Activated naive CD8-positive, alpha-beta T cell treated with anti-CD3 and anti-CD28 coated beads, Interleukin-2, amount 10 ng/mL, durations not matched to agents 7 days and 5 days (primary cell): ENCODE measurements around the gene SHISA3. TPM values are rescaled to one million over a fixed set of nuclear protein-coding genes. Genes with fewer than 3 reads are reported as not detected.
A peak's percentile ranks its signal among the peaks of the same experiment; 100 is the strongest.

Experiments
- ATAC-seq: fragments of 150-1000 bp; cut with Tn5 transposase; one replicate; pipeline ENCODE4 v1.10.0; 2021; ENCODE audit warnings: low read depth, moderate library complexity
- POLR2A ChIA-PET: fragments of 350-600 bp; sonication (Branson Sonifier 250); formaldehyde crosslinking; loops from one replicate; lab custom pipeline; 2021; ENCODE audit warnings: antibody characterized with exemption; lab: Charles Lee
- DNase-seq: peaks from one replicate; pipeline ENCODE4 v3.0.0; 2021
- H3K27ac Mint-ChIP-seq: one replicate; pipeline ENCODE4 v1.8.0; 2022; ENCODE audit warnings: mild to moderate bottlenecking, mixed read lengths
- H3K27me3 Mint-ChIP-seq: one replicate; pipeline ENCODE4 v1.8.0; 2022; ENCODE audit warnings: mild to moderate bottlenecking, moderate library complexity, mixed read lengths
- H3K36me3 Mint-ChIP-seq: one replicate; pipeline ENCODE4 v1.8.0; 2021; ENCODE audit warnings: mild to moderate bottlenecking, mixed read lengths
- H3K4me1 Mint-ChIP-seq: one replicate; pipeline ENCODE4 v1.8.0; 2021; ENCODE audit warnings: mixed read lengths
- H3K4me3 Mint-ChIP-seq: one replicate; pipeline ENCODE4 v1.8.0; 2022; ENCODE audit warnings: mild to moderate bottlenecking, moderate library complexity, mixed read lengths
- H3K9me3 Mint-ChIP-seq: one replicate; pipeline ENCODE4 v1.8.0; 2021; ENCODE audit warnings: mixed read lengths
- total RNA-seq, 2 experiments: library from RNA; stranded (reverse); gene quantifications; one replicate each; pipeline ENCODE4 v1.2.3, GENCODE V29; 2021

The SHISA3 gene
- under 1 TPM; 0.64 to 0.85 TPM for total RNA-seq

DNA sequence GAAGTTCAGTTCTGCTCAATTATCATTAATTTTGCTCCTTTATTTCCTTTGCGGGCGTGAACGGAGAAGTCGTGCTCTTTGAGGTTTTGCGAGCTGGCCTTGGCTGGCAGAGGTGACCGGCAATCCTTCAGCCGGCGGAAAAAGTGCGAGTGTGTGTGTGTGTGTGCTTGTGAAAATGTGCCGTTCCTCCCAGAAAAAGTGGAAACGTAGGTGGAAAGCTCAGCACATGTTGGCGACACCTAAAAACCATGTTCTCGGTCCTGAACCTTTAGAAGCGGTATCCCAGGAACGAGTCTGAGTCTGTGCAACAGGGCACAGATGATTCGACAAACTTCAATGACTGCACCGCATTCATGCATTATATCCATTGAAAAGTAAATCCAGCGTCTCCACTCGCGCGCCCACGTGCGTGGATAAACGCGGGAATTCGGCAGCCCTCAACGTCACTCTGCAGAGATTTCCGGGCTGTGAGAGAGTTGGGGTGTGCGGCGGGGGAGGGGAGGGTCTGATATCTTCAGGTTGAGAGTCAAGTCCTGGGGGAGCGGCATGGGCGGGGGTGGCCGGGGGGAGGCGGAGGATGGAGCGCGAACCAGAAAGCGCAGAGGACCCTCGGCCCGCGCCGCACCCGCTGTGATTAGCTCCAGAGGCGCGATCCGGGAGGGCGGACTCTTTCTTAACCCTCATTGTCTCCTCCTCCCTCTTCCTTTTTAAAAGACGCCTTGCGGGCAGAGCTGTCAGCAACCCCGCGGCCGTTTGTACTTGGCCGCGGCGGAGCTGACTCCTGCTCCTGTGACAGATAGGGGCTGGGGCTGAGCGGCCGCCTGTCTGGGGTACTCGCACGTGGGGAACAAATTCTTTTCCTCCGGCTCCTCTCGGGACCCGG, at the start of gene SHISA3:
Gene SHISA3 (plus strand): TSS at position 737 of the 883 bp plus-strand sequence. CDS start 569 bp downstream, outside the sequence.
- POLR2A ChIA-PET, result no interaction called here
- peak within 1 kb of the TSS; percentile 85 for H3K4me3 Mint-ChIP-seq
- peak within 1 kb of the TSS; percentile 45 for H3K27ac Mint-ChIP-seq
- ATAC-seq, result peak; percentile 62
- H3K4me1 Mint-ChIP-seq, result peaks cover 19% of the 10 kb centered on the region
- peaks cover 69% of the 10 kb centered on the region for H3K27me3 Mint-ChIP-seq
- no peaks in the 10 kb centered on the region for H3K36me3 Mint-ChIP-seq
- H3K9me3 Mint-ChIP-seq, result no peaks in the 10 kb centered on the region
- DNase-seq, result no peak

- H3K9me3 Mint-ChIP-seq, result no peaks in the 10 kb centered on the region
These were observed 49.0 kb upstream of the SHISA3 start for GRCh38 chr4:42348247-42348646.

DNA sequence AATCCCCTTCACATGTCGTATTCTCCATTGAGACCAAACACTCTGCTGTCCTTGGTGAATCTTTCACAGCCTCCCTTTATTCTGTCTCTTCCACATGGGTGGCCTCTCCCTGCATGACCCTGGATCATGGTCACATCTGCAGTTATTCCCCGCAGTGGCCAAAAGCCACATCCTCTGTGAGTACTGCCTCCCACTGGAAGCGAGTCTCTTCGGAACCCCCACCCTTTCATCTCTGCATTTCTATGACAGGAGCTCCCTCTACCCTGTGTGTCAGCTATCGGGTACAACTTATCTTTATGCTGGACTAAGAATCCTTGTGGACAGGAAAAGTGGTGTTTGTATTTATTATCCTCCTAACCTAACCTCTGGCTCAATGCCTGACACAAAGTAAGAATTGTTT, 48.6 kb upstream of the SHISA3 start:
- Mint-ChIP-seq H3K27ac (no peak overlapping the region), H3K27me3 (peaks cover 3% of the 10 kb centered on the region), H3K4me1 (no peaks in the 10 kb centered on the region), H3K9me3 (no peaks in the 10 kb centered on the region), H3K4me3 (no peak overlapping the region), H3K36me3 (no peaks in the 10 kb centered on the region)
- DNase-seq, result no peak
- no peak for ATAC-seq
- POLR2A ChIA-PET, result no interaction called here

More at GRCh38 chr4:42348247-42348646, 49.0 kb upstream of the SHISA3 start:
- no peak overlapping the region for H3K27ac Mint-ChIP-seq
- DNase-seq (no peak), ATAC-seq (no peak)
- H3K4me3 Mint-ChIP-seq, result no peak overlapping the region
- no peaks in the 10 kb centered on the region for H3K36me3 Mint-ChIP-seq
- POLR2A ChIA-PET, result no interaction called here
- H3K4me1 Mint-ChIP-seq, result no peaks in the 10 kb centered on the region
- H3K27me3 Mint-ChIP-seq, result peaks cover 3% of the 10 kb centered on the region

GRCh38 chr4:42350611-42351182, 46.6 kb upstream of the SHISA3 start:
- no peaks in the 10 kb centered on the region for H3K9me3 Mint-ChIP-seq
- ATAC-seq, result no peak
- H3K27me3 Mint-ChIP-seq, result peaks cover 15% of the 10 kb centered on the region
- no peaks in the 10 kb centered on the region for H3K4me1 Mint-ChIP-seq
- no peak overlapping the region for H3K27ac Mint-ChIP-seq
- POLR2A ChIA-PET, result no interaction called here
- DNase-seq, result no peak
- no peaks in the 10 kb centered on the region for H3K36me3 Mint-ChIP-seq
- no peak overlapping the region for H3K4me3 Mint-ChIP-seq

GRCh38 chr4:42352049-42352448, 45.2 kb upstream of the SHISA3 start:
- no peak overlapping the region for H3K4me3 Mint-ChIP-seq
- H3K27ac Mint-ChIP-seq, result no peak overlapping the region
- peaks cover 2% of the 10 kb centered on the region for H3K4me1 Mint-ChIP-seq
- POLR2A ChIA-PET, result no interaction called here
- no peaks in the 10 kb centered on the region for H3K36me3 Mint-ChIP-seq
- no peak for ATAC-seq
- peaks cover 25% of the 10 kb centered on the region for H3K27me3 Mint-ChIP-seq
- no peak for DNase-seq
- H3K9me3 Mint-ChIP-seq, result no peaks in the 10 kb centered on the region

GRCh38 chr4:42357325-42357724, 40.0 kb upstream of the SHISA3 start:
- no peak for DNase-seq
- H3K27me3 Mint-ChIP-seq, result peaks cover 48% of the 10 kb centered on the region
- peak overlapping the region; percentile 10 for H3K4me3 Mint-ChIP-seq
- no peaks in the 10 kb centered on the region for H3K9me3 Mint-ChIP-seq
- no peak overlapping the region for H3K27ac Mint-ChIP-seq
- H3K4me1 Mint-ChIP-seq, result peaks cover 6% of the 10 kb centered on the region
- no peak for ATAC-seq
- POLR2A ChIA-PET, result no interaction called here
- H3K36me3 Mint-ChIP-seq, result no peaks in the 10 kb centered on the region

- no peaks in the 10 kb centered on the region for H3K9me3 Mint-ChIP-seq
- H3K4me3 Mint-ChIP-seq, result no peak overlapping the region
- H3K27ac Mint-ChIP-seq, result no peak overlapping the region
- H3K36me3 Mint-ChIP-seq, result no peaks in the 10 kb centered on the region
- POLR2A ChIA-PET, result no interaction called here
- DNase-seq, result no peak
- H3K4me1 Mint-ChIP-seq, result peaks cover 6% of the 10 kb centered on the region
- ATAC-seq, result no peak
- H3K27me3 Mint-ChIP-seq, result peaks cover 47% of the 10 kb centered on the region
These were observed 37.6 kb upstream of the SHISA3 start for GRCh38 chr4:42359711-42360110.

- Mint-ChIP-seq H3K27me3 (peaks cover 44% of the 10 kb centered on the region), H3K4me1 (peaks cover 6% of the 10 kb centered on the region), H3K36me3 (no peaks in the 10 kb centered on the region), H3K27ac (no peak overlapping the region), H3K4me3 (no peak overlapping the region), H3K9me3 (no peaks in the 10 kb centered on the region)
- no peak for DNase-seq
- POLR2A ChIA-PET, result no interaction called here
- no peak for ATAC-seq
These were observed 37.0 kb upstream of the SHISA3 start for GRCh38 chr4:42360256-42360669.

DNA sequence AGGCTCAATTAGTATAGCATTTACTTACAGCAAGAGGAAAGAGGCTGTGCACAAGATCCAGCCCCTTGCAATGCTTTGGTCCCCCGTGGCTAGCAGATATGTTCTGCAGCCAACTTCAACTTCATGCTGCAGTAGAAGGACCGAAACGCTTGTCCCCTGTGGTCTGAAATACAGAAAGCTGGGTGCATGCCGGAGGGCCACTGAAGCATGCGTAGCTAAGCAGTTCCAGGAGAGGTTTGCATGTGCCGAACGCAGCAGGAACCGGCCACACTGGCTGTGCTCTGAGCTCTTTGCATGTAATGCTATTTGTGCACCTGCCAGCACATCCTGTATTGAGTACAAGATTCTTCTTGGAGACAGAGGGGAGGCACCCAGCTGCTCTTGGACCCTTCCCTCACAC, 35.8 kb upstream of the SHISA3 start:
- H3K36me3 Mint-ChIP-seq, result no peaks in the 10 kb centered on the region
- POLR2A ChIA-PET, result no interaction called here
- DNase-seq (no peak), ATAC-seq (no peak)
- no peaks in the 10 kb centered on the region for H3K9me3 Mint-ChIP-seq
- H3K27ac Mint-ChIP-seq, result no peak overlapping the region
- peaks cover 35% of the 10 kb centered on the region for H3K27me3 Mint-ChIP-seq
- peaks cover 6% of the 10 kb centered on the region for H3K4me1 Mint-ChIP-seq
- H3K4me3 Mint-ChIP-seq, result no peak overlapping the region

DNA sequence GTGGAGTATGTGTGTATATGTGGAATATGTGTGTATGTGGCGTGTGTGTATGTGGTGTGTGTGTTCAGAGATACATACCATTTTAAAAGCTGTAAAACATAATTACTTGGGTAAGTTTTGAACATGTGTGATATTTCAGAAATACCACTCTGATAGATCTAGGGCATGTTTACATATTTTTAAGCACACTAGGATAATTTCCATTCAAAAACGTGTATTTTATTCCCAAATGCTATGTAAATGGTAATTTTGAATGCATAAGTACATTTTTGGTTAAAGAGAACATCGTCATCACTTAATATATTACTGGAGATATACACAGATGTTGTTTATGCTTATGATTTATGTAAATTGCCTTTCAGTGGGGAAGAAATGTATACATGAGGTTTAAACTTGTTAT, 34.7 kb upstream of the SHISA3 start:
- Mint-ChIP-seq H3K36me3 (no peaks in the 10 kb centered on the region), H3K4me1 (no peaks in the 10 kb centered on the region), H3K9me3 (no peaks in the 10 kb centered on the region), H3K27ac (no peak overlapping the region), H3K4me3 (no peak overlapping the region), H3K27me3 (peaks cover 29% of the 10 kb centered on the region)
- ATAC-seq (no peak), DNase-seq (no peak)
- POLR2A ChIA-PET, result no interaction called here

- no peak for DNase-seq
- no peak for ATAC-seq
- H3K27ac Mint-ChIP-seq, result no peak overlapping the region
- POLR2A ChIA-PET, result no interaction called here
- H3K9me3 Mint-ChIP-seq, result no peaks in the 10 kb centered on the region
- no peak overlapping the region for H3K4me3 Mint-ChIP-seq
- peaks cover 21% of the 10 kb centered on the region for H3K27me3 Mint-ChIP-seq
- no peaks in the 10 kb centered on the region for H3K36me3 Mint-ChIP-seq
- no peaks in the 10 kb centered on the region for H3K4me1 Mint-ChIP-seq
These were observed 33.7 kb upstream of the SHISA3 start for GRCh38 chr4:42363614-42364013.

GRCh38 chr4:42364266-42365053, 32.8 kb upstream of the SHISA3 start:
- Mint-ChIP-seq H3K36me3 (no peaks in the 10 kb centered on the region), H3K4me1 (no peaks in the 10 kb centered on the region), H3K27ac (no peak overlapping the region), H3K9me3 (no peaks in the 10 kb centered on the region), H3K27me3 (peaks cover 13% of the 10 kb centered on the region), H3K4me3 (no peak overlapping the region)
- DNase-seq (no peak), ATAC-seq (no peak)
- POLR2A ChIA-PET, result no interaction called here

DNA sequence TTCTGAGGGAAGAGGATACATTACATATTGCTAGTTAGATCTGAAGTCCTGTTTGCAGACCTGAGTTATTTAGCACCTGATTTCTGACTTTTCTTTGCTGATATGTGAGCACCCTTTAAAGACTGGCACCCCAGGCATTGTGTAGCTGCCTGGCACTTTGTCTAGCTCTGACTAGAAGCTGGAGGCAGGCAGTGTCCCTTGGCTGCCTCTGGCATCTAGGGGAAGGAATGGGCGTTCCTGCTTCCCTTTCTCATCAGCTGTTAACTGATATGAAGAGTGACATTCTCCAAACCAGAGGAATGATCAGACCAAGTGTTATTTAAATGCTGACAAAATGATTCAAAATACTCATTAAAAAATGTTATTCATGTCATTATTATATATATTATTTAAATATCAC, 30.3 kb upstream of the SHISA3 start:
- Mint-ChIP-seq H3K4me3 (no peak overlapping the region), H3K9me3 (no peaks in the 10 kb centered on the region), H3K4me1 (no peaks in the 10 kb centered on the region), H3K27me3 (peaks cover 12% of the 10 kb centered on the region), H3K27ac (no peak overlapping the region), H3K36me3 (no peaks in the 10 kb centered on the region)
- POLR2A ChIA-PET, result no interaction called here
- DNase-seq (no peak), ATAC-seq (no peak)
